ENCODE measurements around the gene FGFBP1.

- TF ChIP-seq EZH2 (IDR thresholded peaks at IDR 0.05; ENCODE audit: borderline replicate concordance, insufficient read depth, low read depth, low read length, poor library complexity, severe bottlenecking), result no peak
- TF ChIP-seq CTCF (IDR thresholded peaks at IDR 0.05), result no peak
These were observed 36.5 kb downstream of the FGFBP1 start for GRCh38 chr4:15901998-15902397.
